AG20443 (cell line): ENCODE data around the gene ZNG1C.
"Not testable (repeated sequence)": the region's sequence is repeated elsewhere in the genome, so short reads cannot be mapped to it uniquely, and the experiment has no call there.

Experiments used
- DNase-seq: peaks from one replicate; pipeline ENCODE4 v3.0.0; 2012; ENCODE audit warnings: low spot score, mixed read lengths

Gene ZNG1C

GRCh38 chr9:68343242-68343641, 101.5 kb downstream of the ZNG1C start:
- DNase-seq, result not testable (repeated sequence)

- DNase-seq, result not testable (repeated sequence)
These were observed 102.2 kb downstream of the ZNG1C start for GRCh38 chr9:68343992-68344391.
